GM20431 (cell line): Measurements from ENCODE around the gene XPNPEP2.

Experiments used
- in situ Hi-C: fragments of 300-500 bp; cut with MseI, MboI; formaldehyde crosslinking; loops from one replicate; pipeline ENCODE4 v1.15.0; 2020; ENCODE audit warnings: low sequenced_read_pairs; ENCODE audit not compliant: unreplicated experiment

XPNPEP2 gene

GRCh38 chrX:129791336-129791735 lies 52.6 kb downstream of the XPNPEP2 start:
- in situ Hi-C loops: no loop called here

GRCh38 chrX:129791961-129792570 lies 53.3 kb downstream of the XPNPEP2 start:
- in situ Hi-C loops: no loop called here

DNA sequence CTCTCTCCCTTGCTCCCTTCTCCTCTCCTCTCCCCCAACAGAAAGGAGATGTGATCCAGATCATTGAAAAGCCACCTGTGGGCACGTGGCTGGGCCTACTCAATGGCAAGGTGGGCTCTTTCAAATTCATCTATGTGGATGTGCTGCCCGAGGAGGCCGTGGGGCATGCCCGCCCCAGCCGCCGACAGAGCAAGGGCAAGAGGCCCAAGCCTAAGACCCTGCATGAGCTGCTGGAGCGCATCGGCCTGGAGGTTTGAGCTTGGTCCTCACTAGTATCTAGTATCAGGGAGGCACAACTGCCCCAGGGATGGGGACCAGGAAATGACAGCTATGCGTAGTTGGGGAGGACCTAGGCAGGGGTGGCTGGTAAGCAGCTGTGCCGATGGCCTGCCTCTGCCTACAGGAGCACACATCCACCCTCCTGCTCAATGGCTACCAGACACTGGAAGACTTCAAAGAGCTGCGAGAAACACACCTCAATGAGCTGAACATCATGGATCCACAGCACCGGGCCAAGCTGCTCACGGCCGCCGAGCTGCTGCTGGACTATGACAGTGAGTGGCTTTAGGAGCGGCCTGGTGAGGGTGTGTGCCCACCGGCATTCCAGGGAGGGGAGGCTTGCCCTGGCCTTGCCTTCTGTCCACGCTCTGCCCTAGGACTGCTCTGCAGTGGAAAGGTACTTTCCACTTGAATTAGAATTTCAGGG lies 54.0 kb downstream of the XPNPEP2 start:
- in situ Hi-C loops: no loop called here

DNA sequence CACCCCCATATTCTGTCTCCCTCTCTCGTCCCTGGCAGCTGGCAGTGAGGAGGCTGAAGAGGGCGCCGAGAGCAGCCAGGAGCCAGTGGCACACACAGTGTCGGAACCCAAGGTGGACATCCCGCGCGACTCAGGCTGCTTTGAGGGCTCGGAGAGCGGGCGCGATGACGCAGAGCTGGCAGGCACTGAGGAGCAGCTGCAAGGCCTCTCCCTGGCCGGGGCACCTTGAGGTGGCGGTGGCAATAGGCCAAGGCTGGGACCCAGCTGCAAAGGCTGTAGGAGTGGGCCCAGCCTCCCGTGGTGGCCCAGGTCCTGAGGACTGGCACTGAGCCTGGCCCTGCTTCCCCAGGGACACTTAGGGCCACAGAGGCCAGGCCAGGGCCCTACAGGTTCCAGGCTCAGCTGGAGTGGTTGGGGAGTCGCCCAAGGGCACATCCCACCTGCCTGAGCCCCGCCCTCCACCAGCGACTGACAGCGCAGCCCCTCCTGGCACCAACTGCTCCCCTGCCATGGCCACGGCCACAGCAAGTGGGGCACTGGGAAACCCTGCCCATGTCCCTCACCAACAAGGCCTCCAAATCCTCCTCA lies 54.9 kb downstream of the XPNPEP2 start:
- in situ Hi-C loops: no loop called here

DNA sequence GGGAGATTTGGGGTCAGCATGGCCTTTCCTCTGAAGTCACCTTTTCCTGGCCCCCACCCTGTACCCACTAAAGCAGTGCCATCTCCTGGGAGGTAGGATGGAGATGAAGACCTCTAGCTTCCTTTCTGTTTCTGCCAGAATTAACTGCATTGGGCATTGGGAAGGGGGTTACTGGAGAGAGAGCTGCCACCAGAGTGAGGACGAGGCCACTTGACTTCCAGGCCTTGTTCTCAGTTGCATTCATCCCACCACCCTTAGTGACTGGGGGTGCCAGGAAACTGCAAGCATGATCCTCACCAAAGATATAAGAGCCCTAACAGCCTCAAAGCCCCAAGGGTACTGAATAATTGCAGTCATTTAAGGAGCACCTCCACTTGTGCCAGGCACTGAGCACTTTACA lies 56.8 kb downstream of the XPNPEP2 start:
- in situ Hi-C loops: no loop called here

- in situ Hi-C loops: no loop called here
Observed at GRCh38 chrX:129797251-129797906, 58.6 kb downstream of the XPNPEP2 start.

DNA sequence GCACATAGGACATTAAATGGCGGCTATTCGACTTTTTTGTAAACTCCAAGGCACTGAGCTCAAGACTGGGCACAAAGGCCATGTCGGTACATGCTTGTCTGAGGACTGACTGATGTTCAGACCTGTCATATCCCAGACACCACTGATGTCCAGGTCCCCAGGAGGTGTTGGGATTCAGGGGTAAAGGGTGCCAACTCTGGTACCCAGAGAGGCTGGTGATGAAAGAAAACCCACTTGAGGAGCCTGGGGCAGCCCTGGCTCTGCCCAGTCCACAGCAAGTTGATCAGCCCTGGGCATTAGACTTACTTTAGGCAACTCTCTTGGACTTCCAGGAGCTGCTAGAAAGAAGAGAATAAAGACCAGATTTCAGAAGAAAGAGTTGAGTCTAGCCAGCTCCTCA lies 59.7 kb downstream of the XPNPEP2 start:
- in situ Hi-C loops: no loop called here

DNA sequence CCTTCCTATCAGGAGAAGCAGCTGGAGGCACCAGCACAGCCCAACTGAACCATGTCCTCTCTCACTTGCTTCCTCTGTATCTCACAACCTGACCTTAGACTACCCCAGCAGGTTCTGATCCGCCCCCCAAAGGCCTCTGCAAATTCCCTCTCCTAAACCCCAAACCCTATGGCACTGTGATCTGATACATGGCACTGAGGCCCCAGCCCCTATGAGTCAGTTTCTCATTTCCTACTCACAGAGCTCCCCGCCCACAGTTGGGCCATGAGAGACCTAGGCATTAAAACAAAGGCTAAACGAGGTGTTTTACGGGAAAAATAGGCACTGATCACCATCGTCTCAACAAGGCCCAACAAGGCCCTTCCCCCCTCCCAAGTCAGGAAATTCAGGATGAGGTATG lies 60.1 kb downstream of the XPNPEP2 start:
- in situ Hi-C loops: no loop called here

DNA sequence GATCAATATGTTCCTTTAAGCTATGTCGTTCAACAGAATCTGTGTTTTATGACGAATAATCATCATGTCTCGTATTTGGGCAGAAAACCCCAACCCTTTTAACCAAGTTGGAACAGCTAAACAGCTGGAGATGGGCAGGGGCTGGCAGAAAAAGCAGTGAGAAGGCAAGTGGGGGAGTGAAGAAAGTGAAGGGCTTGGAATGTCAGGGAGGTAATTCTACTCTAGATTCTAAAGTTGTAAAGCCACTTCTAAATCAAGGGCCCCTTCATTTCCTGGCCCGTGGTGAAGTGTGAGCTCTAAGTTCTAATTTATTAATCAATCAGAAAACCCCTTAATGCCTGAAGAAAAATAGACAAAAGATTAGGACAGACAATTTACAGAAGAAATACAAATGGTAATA lies 61.4 kb downstream of the XPNPEP2 start:
- in situ Hi-C loops: no loop called here

DNA sequence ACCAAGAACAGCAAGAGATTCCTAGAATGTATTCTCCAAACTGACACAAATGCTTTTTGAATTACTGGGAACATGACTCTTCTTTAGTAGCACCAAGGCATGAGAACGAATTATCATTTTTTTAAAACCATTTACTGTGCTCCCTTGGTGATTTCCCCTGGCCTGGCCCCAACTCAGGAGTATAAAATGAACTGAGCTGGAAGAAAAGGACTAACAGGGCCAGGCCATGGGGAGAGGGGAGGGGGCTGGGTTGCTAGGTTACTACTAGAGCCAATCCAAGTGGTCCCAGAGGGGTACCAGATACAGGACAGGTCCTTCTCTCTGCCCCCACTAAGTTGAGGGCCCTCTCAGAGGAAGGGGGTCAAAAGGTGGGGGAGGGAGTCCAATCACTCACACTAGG lies 64.1 kb downstream of the XPNPEP2 start:
- in situ Hi-C loops: no loop called here

DNA sequence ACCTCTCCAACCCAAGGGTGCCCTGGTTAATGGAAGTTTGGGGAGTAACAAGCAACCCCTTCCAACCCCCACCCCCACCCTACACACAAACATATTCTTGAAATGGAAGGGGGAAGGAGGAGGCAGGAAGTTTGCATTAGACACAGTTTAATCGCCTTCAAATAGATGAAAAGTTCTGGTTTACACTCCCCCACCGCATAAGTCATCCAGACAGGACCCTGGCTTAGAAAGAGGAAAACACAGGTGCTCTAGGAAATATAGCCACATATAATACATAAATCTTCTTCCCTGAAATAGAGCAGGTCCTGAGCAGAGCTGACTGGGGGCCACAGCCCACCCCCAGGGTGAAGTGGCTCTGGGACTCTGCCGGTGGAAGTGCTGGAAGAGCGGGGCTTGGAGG lies 66.0 kb downstream of the XPNPEP2 start:
- in situ Hi-C loops: no loop called here

DNA sequence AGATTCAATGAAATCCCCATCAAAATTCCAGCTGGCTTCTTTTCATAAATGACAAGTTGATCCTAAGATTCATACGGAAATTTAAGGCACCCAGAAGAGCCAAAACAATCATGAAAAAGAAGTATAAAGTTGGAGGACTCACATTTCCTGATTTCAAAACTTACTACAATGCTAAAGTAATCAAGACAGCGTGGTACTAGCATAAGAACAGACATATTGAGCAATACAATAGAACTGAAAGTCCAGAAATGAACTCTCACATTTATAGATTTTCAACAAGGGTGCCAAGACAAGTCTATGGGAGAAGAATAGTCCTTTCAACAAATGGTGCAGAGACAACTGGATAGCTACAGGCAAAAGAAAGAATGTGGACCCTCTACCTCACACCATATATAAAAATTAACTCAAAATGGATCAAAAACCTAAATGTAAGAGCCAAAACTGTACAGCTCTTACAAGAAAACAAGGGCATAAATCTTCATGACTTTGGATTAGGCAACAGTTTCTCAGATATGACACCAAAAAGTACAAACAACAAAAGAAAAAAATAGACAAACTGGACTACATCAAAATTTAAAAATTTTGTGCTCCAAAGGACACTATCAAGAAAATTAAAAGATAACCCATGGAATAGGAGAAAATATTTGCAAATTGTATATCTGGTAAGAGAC lies 69.5 kb downstream of the XPNPEP2 start:
- in situ Hi-C loops: no loop called here

- in situ Hi-C loops: no loop called here
Observed at GRCh38 chrX:129808829-129809796, 70.3 kb downstream of the XPNPEP2 start.

DNA sequence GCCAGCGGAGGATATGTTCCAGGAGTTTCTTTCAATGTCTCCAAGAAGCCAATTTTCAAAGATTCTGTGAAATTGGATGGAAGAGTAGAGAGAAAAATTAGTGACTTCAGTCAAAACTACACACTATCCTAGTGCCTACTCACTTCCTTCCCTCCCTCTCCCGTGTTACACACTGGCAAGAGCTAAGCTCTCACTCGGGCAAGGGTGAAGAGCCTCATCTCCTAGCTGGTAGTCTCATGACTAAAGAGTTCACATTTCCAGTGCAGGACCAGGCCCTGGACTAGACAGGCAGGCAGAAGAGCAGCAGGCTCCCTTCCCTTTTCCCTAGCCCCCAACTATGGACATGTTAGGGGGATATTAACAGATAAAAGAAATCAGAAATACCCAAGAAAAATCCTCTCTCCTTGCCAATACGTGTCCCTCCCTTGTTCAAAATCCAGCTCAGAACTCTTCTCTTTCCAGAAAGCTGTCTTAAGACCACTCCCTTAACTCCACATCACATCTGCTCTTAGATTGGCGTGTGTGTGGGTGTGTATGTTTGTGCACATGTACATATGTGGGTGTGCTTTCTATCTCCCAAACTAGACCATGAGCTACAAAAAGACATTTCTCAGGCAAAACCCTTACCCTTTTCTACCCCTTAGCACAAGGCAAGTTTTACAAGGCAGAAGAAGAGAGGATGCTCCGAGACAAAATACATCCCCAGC lies 75.0 kb downstream of the XPNPEP2 start:
- in situ Hi-C loops: no loop called here

- in situ Hi-C loops: no loop called here
Observed at GRCh38 chrX:129818123-129818522, 79.3 kb downstream of the XPNPEP2 start.
